Parathyroid adenoma (tissue), 2 donors: ENCODE results near the gene CDC14B.

Experiments
- H2AFZ ChIP-seq: fragments of 300-600 bp; sonication (generic); one replicate; pipeline ENCODE4 v1.7.0; 2017; ENCODE audit warnings: antibody characterized with exemption, mild to moderate bottlenecking
- H3K27ac ChIP-seq: fragments of 300-600 bp; sonication (generic); one replicate; pipeline ENCODE4 v1.7.0; 2017
- H3K27me3 ChIP-seq: fragments of 300-600 bp; sonication (generic); one replicate; pipeline ENCODE4 v1.7.0; 2017; ENCODE audit warnings: low read length; ENCODE audit not compliant: control insufficient read depth, insufficient read depth
- H3K36me3 ChIP-seq: fragments of 300-600 bp; sonication (generic); one replicate; pipeline ENCODE4 v1.7.0; 2017; ENCODE audit warnings: low read length; ENCODE audit not compliant: control insufficient read depth, insufficient read depth
- H3K4me1 ChIP-seq: fragments of 300-600 bp; sonication (generic); one replicate; pipeline ENCODE4 v1.7.0; 2017; ENCODE audit warnings: control low read depth
- H3K4me2 ChIP-seq: fragments of 300-600 bp; sonication (generic); one replicate; pipeline ENCODE4 v1.7.0; 2017; ENCODE audit warnings: low read length
- H3K4me3 ChIP-seq: fragments of 300-600 bp; sonication (generic); one replicate; pipeline ENCODE4 v1.7.0; 2017; ENCODE audit warnings: low read depth, low read length
- H3K79me2 ChIP-seq: fragments of 300-600 bp; sonication (generic); one replicate; pipeline ENCODE4 v1.7.0; 2017; ENCODE audit warnings: control low read depth
- H3K9ac ChIP-seq: fragments of 300-600 bp; sonication (generic); one replicate; pipeline ENCODE4 v1.7.0; 2017; ENCODE audit warnings: mild to moderate bottlenecking
- H3K9me3 ChIP-seq: fragments of 300-600 bp; sonication (generic); one replicate; pipeline ENCODE4 v1.7.0; 2017; ENCODE audit warnings: low read length; ENCODE audit not compliant: control insufficient read depth
- TF ChIP-seq, protein P1 (sequence below): fragments of 300-600 bp; sonication (generic); IDR thresholded peaks from one replicate; pipeline ENCODE4 v1.7.0; 2017; ENCODE audit warnings: antibody characterized with exemption, mild to moderate bottlenecking
- donor health status: primary hyperparathyroidism.

Gene CDC14B

DNA sequence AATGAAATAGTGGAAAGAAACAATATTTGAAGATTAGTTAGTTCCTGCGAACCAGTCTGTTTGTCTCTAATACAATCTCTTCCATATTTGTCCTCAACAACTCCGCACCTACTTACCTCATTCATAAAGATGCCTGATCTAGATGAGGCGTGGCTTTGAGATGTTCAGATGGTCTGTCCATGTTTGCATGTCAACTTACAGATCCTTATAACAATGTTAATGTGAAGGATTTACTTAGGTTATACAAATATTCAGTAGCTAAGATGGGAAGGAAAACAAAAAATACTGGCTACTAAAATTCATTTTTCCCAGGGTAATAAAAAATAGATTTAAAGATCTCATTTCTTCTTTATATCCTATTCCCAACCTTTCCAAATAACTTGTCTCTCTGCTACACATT is 8.3 kb downstream of the CDC14B start:
- TF ChIP-seq, protein P1, sequence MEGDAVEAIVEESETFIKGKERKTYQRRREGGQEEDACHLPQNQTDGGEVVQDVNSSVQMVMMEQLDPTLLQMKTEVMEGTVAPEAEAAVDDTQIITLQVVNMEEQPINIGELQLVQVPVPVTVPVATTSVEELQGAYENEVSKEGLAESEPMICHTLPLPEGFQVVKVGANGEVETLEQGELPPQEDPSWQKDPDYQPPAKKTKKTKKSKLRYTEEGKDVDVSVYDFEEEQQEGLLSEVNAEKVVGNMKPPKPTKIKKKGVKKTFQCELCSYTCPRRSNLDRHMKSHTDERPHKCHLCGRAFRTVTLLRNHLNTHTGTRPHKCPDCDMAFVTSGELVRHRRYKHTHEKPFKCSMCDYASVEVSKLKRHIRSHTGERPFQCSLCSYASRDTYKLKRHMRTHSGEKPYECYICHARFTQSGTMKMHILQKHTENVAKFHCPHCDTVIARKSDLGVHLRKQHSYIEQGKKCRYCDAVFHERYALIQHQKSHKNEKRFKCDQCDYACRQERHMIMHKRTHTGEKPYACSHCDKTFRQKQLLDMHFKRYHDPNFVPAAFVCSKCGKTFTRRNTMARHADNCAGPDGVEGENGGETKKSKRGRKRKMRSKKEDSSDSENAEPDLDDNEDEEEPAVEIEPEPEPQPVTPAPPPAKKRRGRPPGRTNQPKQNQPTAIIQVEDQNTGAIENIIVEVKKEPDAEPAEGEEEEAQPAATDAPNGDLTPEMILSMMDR = no peak
- peaks cover 3% of the 10 kb centered on the region for H3K4me1 ChIP-seq
- H3K79me2 ChIP-seq = no peaks in the 10 kb centered on the region
- no peak overlapping the region for H2AFZ ChIP-seq
- H3K9ac ChIP-seq = no peak overlapping the region
- H3K27me3 ChIP-seq = no peaks in the 10 kb centered on the region
- no peaks in the 10 kb centered on the region for H3K9me3 ChIP-seq
- no peak overlapping the region for H3K27ac ChIP-seq
- no peak overlapping the region for H3K4me3 ChIP-seq
- no peaks in the 10 kb centered on the region for H3K36me3 ChIP-seq
- H3K4me2 ChIP-seq = no peak overlapping the region

DNA sequence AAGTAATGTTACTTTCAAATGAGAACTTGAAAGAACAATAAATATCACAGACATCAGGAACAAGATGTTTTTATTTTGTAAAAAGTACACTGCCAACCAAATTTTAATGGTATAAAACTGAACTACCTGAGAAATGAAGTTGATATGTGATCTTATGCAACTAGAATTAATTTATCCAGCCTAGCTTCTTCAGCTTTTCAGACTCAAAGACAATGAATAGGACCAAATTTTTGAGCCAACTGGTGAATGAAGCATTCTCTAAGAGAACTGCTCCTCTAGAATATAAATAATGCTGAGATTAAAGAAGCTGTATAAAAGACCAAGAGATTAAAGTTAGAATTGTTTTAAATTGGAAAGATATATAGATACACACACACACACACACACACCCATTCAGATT is 9.9 kb downstream of the CDC14B start:
- no peak overlapping the region for H3K9ac ChIP-seq
- H3K4me3 ChIP-seq = no peak overlapping the region
- no peaks in the 10 kb centered on the region for H3K9me3 ChIP-seq
- no peaks in the 10 kb centered on the region for H3K27me3 ChIP-seq
- no peak overlapping the region for H2AFZ ChIP-seq
- no peak overlapping the region for H3K27ac ChIP-seq
- H3K4me1 ChIP-seq = peaks cover 3% of the 10 kb centered on the region
- no peak overlapping the region for H3K4me2 ChIP-seq
- no peaks in the 10 kb centered on the region for H3K36me3 ChIP-seq
- no peaks in the 10 kb centered on the region for H3K79me2 ChIP-seq
- TF ChIP-seq, protein P1 = no peak

DNA sequence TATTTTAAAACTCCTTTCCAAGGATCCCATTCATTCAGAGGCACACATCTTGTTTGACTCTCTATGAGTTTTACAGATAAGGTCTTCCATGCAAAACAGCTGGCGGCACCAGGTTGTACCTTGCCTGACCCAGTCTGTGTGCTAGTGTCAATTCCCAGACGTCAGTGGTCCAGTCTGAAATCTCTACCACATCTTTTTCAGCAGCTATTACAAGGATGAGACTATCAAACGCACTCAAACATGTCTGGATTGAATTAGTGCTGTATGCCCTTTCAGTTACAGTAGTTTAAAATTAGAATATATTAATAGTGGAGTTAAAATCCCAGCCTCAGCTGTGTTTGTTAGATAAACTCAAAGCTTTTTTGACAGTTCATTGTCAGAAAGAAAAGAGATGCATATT is 11.7 kb downstream of the CDC14B start:
- Histone ChIP-seq H3K79me2 (no peaks in the 10 kb centered on the region), H3K9ac (no peak overlapping the region), H3K27ac (no peak overlapping the region), H3K9me3 (no peaks in the 10 kb centered on the region), H3K4me1 (peaks cover 3% of the 10 kb centered on the region), H3K4me3 (no peak overlapping the region), H3K27me3 (no peaks in the 10 kb centered on the region), H2AFZ (no peak overlapping the region), H3K4me2 (no peak overlapping the region), H3K36me3 (no peaks in the 10 kb centered on the region)
- TF ChIP-seq, protein P1 = no peak

DNA sequence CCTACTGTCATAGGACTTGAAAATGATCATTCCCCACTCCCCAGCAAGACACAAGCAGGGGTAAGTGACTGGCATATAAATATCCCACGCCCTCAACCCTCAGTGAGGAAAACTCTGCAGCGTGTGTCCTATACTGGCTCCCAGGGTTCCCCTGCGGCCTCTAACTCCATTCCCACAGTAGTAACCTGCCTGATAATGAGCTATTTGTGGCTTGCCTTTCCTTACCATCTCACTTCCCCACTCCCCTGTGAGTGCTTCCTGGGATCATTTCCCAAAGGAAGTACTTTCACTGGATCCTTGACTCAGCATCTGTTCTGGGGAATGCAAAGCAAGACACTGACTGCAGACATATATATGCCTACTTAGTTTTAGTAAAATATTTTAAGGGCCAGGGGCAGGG is 14.3 kb downstream of the CDC14B start:
- Histone ChIP-seq H3K4me2 (no peak overlapping the region), H3K36me3 (no peaks in the 10 kb centered on the region), H2AFZ (no peak overlapping the region), H3K4me3 (no peak overlapping the region), H3K79me2 (no peaks in the 10 kb centered on the region), H3K9ac (no peak overlapping the region), H3K27ac (no peak overlapping the region), H3K9me3 (no peaks in the 10 kb centered on the region), H3K27me3 (no peaks in the 10 kb centered on the region), H3K4me1 (no peaks in the 10 kb centered on the region)
- TF ChIP-seq, protein P1 = no peak

DNA sequence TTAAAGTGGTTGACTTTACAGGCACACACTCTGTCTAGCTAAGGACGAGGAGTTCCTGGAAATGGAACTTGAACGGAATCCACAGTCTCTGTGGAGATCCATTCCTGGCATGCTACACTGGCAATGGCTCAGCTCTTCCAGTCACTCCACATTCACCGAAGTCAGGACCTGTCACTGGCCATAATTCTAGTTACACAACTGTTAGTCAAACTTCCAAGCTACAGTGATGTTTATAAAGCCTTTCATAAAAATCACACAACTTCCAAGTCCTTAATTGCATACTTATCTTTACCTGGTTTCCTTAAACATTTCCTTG is 15.7 kb downstream of the CDC14B start:
- Histone ChIP-seq H3K27ac (peak overlapping the region; percentile 32), H3K4me2 (no peak overlapping the region), H3K4me1 (no peaks in the 10 kb centered on the region), H3K79me2 (no peaks in the 10 kb centered on the region), H3K36me3 (no peaks in the 10 kb centered on the region), H3K9ac (no peak overlapping the region), H3K4me3 (no peak overlapping the region), H3K27me3 (no peaks in the 10 kb centered on the region), H2AFZ (no peak overlapping the region), H3K9me3 (no peaks in the 10 kb centered on the region)
- TF ChIP-seq, protein P1 = no peak
